ENCODE measurements around the gene FAM111B. TPM values are rescaled to one million over a fixed set of nuclear protein-coding genes. Genes with fewer than 3 reads are reported as not detected.
"Not testable (repeated sequence)": the region's sequence is repeated elsewhere in the genome, so short reads cannot be mapped to it uniquely, and the experiment has no call there.

The FAM111B gene
- polyA plus RNA-seq, 1 experiment = 2.7 TPM

- CTCF ChIA-PET = interaction anchor here (0.6 to 2.3 kb wide), 5 partner anchors 9 to 56 kb away, joined by 3 to 9 read pairs (median 4); no protein-coding TSS in a partner anchor
- TF ChIP-seq CTCF (IDR thresholded peaks at IDR 0.05; ENCODE audit: low read depth, low read length) = peak; percentile 41
Observed at GRCh38 chr11:59102259-59102765, 4.7 kb upstream of the FAM111B start.

GRCh38 chr11:59107721-59108120 is 684 bp downstream of the FAM111B start:
- H3K4me3 ChIP-seq (ENCODE audit: low read depth, low read length) = peak overlapping the region; percentile 69
- H3K27ac ChIP-seq (ENCODE audit: low read depth, low read length); H3K27me3 ChIP-seq (ENCODE audit: control insufficient read depth, insufficient read depth, low read length); DNase-seq (ENCODE audit: low read depth, low spot score); H3K9me3 ChIP-seq (ENCODE audit: control insufficient read depth, insufficient read depth, low read length); POLR2A ChIA-PET: not testable (repeated sequence)
- CTCF ChIA-PET = interaction anchor here (0.6 to 7.9 kb wide), 7 partner anchors 10 to 493 kb away, joined by 3 to 68 read pairs (median 15); no protein-coding TSS in a partner anchor

More at GRCh38 chr11:59102259-59102765, 4.7 kb upstream of the FAM111B start:
- Histone ChIP-seq H3K4me3 (ENCODE audit: low read depth, low read length) (peak overlapping the region; percentile 44), H3K9me3 (ENCODE audit: control insufficient read depth, insufficient read depth, low read length) (no peaks in the 10 kb centered on the region), H3K27ac (ENCODE audit: low read depth, low read length) (no peak overlapping the region), H3K27me3 (ENCODE audit: control insufficient read depth, insufficient read depth, low read length) (peaks cover 10% of the 10 kb centered on the region)
- POLR2A ChIA-PET = no interaction called here
- DNase-seq (ENCODE audit: low read depth, low spot score) = no peak

- Histone ChIP-seq H3K9me3 (ENCODE audit: control insufficient read depth, insufficient read depth, low read length) (peaks cover 4% of the 10 kb centered on the region; the same call in 1 of the 2 replicates), H3K27ac (ENCODE audit: low read depth, low read length) (no peak overlapping the region), H3K27me3 (ENCODE audit: control insufficient read depth, insufficient read depth, low read length) (no peaks in the 10 kb centered on the region), H3K4me3 (ENCODE audit: low read depth, low read length) (no peak overlapping the region)
- CTCF ChIA-PET = no interaction called here
- DNase-seq (ENCODE audit: low read depth, low spot score) = no peak
- POLR2A ChIA-PET = no interaction called here
- no peak for TF ChIP-seq CTCF (IDR thresholded peaks at IDR 0.05; ENCODE audit: low read depth, low read length)
Observed at GRCh38 chr11:59112494-59112893, 5.5 kb downstream of the FAM111B start.

GRCh38 chr11:59114344-59114743 is 7.3 kb downstream of the FAM111B start:
- Histone ChIP-seq H3K27ac (ENCODE audit: low read depth, low read length) (no peak overlapping the region), H3K9me3 (ENCODE audit: control insufficient read depth, insufficient read depth, low read length) (peaks cover 14% of the 10 kb centered on the region; the same call in 1 of the 2 replicates), H3K4me3 (ENCODE audit: low read depth, low read length) (no peak overlapping the region), H3K27me3 (ENCODE audit: control insufficient read depth, insufficient read depth, low read length) (no peaks in the 10 kb centered on the region)
- DNase-seq (ENCODE audit: low read depth, low spot score) = no peak
- ChIA-PET POLR2A (no interaction called here), CTCF (no interaction called here)
- no peak for TF ChIP-seq CTCF (IDR thresholded peaks at IDR 0.05; ENCODE audit: low read depth, low read length)

- H3K27me3 ChIP-seq (ENCODE audit: control insufficient read depth, insufficient read depth, low read length) = no peaks in the 10 kb centered on the region
- no peak overlapping the region for H3K27ac ChIP-seq (ENCODE audit: low read depth, low read length)
- no peak for DNase-seq (ENCODE audit: low read depth, low spot score)
- H3K4me3 ChIP-seq (ENCODE audit: low read depth, low read length) = no peak overlapping the region
- CTCF ChIA-PET = no interaction called here
- no peak for TF ChIP-seq CTCF (IDR thresholded peaks at IDR 0.05; ENCODE audit: low read depth, low read length)
- POLR2A ChIA-PET = no interaction called here
- peaks cover 14% of the 10 kb centered on the region; the same call in 1 of the 2 replicates for H3K9me3 ChIP-seq (ENCODE audit: control insufficient read depth, insufficient read depth, low read length)
Observed at GRCh38 chr11:59115553-59115952, 8.5 kb downstream of the FAM111B start.

Data from AG04450 (cell line).